ENCODE results near the gene CYP19A1. TPM values are rescaled to one million over a fixed set of nuclear protein-coding genes. Genes with fewer than 3 reads are reported as not detected.

Gene CYP19A1
- total and polyA plus RNA-seq, 9 of the 15 experiments (the other 6 are each of a cell fraction or from before 2014, with no cell fraction given), result 0.16 to 0.63 (median 0.47) TPM; not detected in 3

DNA sequence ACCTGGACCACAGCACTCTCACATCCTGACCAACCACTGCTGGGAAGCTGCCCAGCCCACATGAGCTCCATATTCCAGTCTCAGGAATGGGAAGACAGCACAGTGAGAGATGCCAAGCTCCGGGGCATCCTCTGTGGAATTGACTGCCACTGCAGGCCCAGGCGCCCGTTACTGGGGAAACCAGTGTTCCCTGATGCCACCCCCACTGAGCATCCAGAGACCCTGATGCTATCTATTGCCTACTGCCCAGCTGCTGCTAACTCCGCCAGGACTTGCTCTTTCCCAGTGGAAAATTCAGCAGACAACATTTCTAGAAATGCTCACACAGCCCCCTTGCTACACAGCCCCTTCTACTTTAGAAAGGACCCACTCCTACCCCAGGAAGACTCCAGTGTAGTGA, 57.6 kb downstream of the CYP19A1 start:
- in situ Hi-C loops (cut with MboI), result no loop called here
- WGBS (ENCODE audit: insufficient coverage, low coverage, missing lambda C conversion rate), result 6% methylated on average over 4 of the region's 4 CpGs
- H4K20me1 ChIP-seq (replicated peaks; ENCODE audit: control insufficient read depth, insufficient read depth, low read length), result 0 out of 2 replicates have a peak, but pooled peaks cover 4% of the 10 kb centered on the region
- H3K9me1 ChIP-seq (ENCODE audit: control insufficient read depth, insufficient read depth, low read length), result no peaks in the 10 kb centered on the region
- no peaks in the 10 kb centered on the region for H3K36me3 ChIP-seq (ENCODE audit: control insufficient read depth, insufficient read depth, low read length)
- no TSS peak for BruUV-seq (replicated peaks)
- H3K9ac ChIP-seq (ENCODE audit: insufficient read depth in 1 of 2, low read depth in 2 of 2, low read length in 2 of 2), result no peak overlapping the region
- FAIRE-seq, result no peak
- no peak for DNase-seq (ENCODE audit: extremely low read depth in 1 of 4, low spot score in 3 of 4)
- no peaks in the 10 kb centered on the region for H3K4me1 ChIP-seq (replicated peaks in 1 of 2; ENCODE audit: control insufficient read depth in 2 of 2, insufficient read depth in 2 of 2, low read length in 2 of 2)
- H3K27ac ChIP-seq (ENCODE audit: extremely low read depth, low read depth, low read length), result no peak overlapping the region
- no peaks in the 10 kb centered on the region for H3K9me3 ChIP-seq (replicated peaks; ENCODE audit: control insufficient read depth, insufficient read depth, low read depth, low read length)
- no peak overlapping the region for H3K4me3 ChIP-seq
- CTCF ChIA-PET (ENCODE audit: low intra/inter-chr PET ratio), result interaction anchor here (1.3 to 3.0 kb wide), 3 partner anchors 101 to 123 kb away, joined by 5 to 23 read pairs (median 6); no protein-coding TSS in a partner anchor
- TF ChIP-seq BMI1 (IDR thresholded peaks at IDR 0.05; ENCODE audit: low read length) (no peak), ZNF239 (CRISPR knock-in tag; IDR thresholded peaks at IDR 0.05) (no peak), SP1 (CRISPR knock-in tag; IDR thresholded peaks at IDR 0.05) (no peak), EGR1 (conservative IDR thresholded peaks at IDR 0.05) (no peak), PCBP1 (IDR thresholded peaks at IDR 0.05; ENCODE audit: low read depth, low read length, poor library complexity, severe bottlenecking) (no peak), TAL1 (IDR thresholded peaks at IDR 0.05) (no peak), SMAD2 (IDR thresholded peaks at IDR 0.05; ENCODE audit: low read depth, low read length) (no peak), ADNP (tag; IDR thresholded peaks at IDR 0.05) (no peak), ZNF347 (CRISPR knock-in tag; IDR thresholded peaks at IDR 0.05; ENCODE audit: low read depth) (no peak), ZNF398 (CRISPR knock-in tag; IDR thresholded peaks at IDR 0.05) (no peak), ZNF134 (CRISPR knock-in tag; conservative IDR thresholded peaks at IDR 0.05) (no peak), SMARCB1 (IDR thresholded peaks at IDR 0.05; ENCODE audit: insufficient read length, low read depth) (no peak)
- no peak overlapping the region for H3K4me2 ChIP-seq (ENCODE audit: insufficient read depth, low read length)
- POLR2A ChIA-PET, result interaction anchor here (0.6 kb wide), 1 partner anchor 11 kb away, joined by 3 read pairs; no protein-coding TSS in a partner anchor
- ATAC-seq, result no peak
- intact Hi-C loops (cut with micrococcal nuclease), result loop anchor here (1.0 to 10.0 kb wide), 3 partner anchors 100 to 122 kb away; no protein-coding TSS in a partner anchor
- no peaks in the 10 kb centered on the region for H3K79me2 ChIP-seq (ENCODE audit: control insufficient read depth, insufficient read depth, low read length)
- peaks cover 13 to 30% of the 10 kb centered on the region in 2 experiments for H3K27me3 ChIP-seq (ENCODE audit: control insufficient read depth in 2 of 2, insufficient read depth in 2 of 2, low read length in 2 of 2)
- H2AFZ ChIP-seq (ENCODE audit: low read depth, low read length), result no peak overlapping the region

Measured in K562 (cell line).